HepG2 (cell line): ENCODE results near the gene HDLBP. TPM values are rescaled to one million over a fixed set of nuclear protein-coding genes. Genes with fewer than 3 reads are reported as not detected.

Experiments
- CBFB ChIP-seq: sonication (generic); formaldehyde crosslinking; IDR thresholded peaks from 2 replicates; pipeline ENCODE4 v1.4.0; 2020; ENCODE audit warnings: missing genetic modification reagents
- E2F1 ChIP-seq: sonication (generic); formaldehyde crosslinking; IDR thresholded peaks from 2 replicates; pipeline ENCODE4 v1.5.0; 2020; ENCODE audit warnings: missing genetic modification reagents
- FOXK1 ChIP-seq: sonication (generic); formaldehyde crosslinking; IDR thresholded peaks from 2 replicates; pipeline ENCODE4 v1.4.0; 2020; ENCODE audit warnings: low read depth, missing genetic modification reagents, borderline replicate concordance
- MEIS2 ChIP-seq: sonication (generic); formaldehyde crosslinking; IDR thresholded peaks from 2 replicates; pipeline ENCODE4 v1.9.0; 2021; ENCODE audit warnings: mild to moderate bottlenecking, missing genetic modification reagents
- MTF2 ChIP-seq: sonication (generic); formaldehyde crosslinking; IDR thresholded peaks from 2 replicates; pipeline ENCODE4 v1.5.0; 2020; ENCODE audit warnings: missing genetic modification reagents, borderline replicate concordance
- NKX3-1 ChIP-seq: sonication (generic); formaldehyde crosslinking; IDR thresholded peaks from 2 replicates; pipeline ENCODE4 v1.5.0; 2020; ENCODE audit warnings: missing genetic modification reagents
- PBX3 ChIP-seq: sonication (generic); formaldehyde crosslinking; IDR thresholded peaks from 2 replicates; pipeline ENCODE4 v1.8.1; 2023; ENCODE audit warnings: missing genetic modification reagents, inconsistent platforms, borderline replicate concordance
- THAP11 ChIP-seq: IDR thresholded peaks from 2 replicates; pipeline ENCODE4 v1.6.1; 2016; ENCODE audit warnings: missing biosample characterization, missing genetic modification reagents
- TRAFD1 ChIP-seq: sonication (generic); formaldehyde crosslinking; IDR thresholded peaks from 2 replicates; pipeline ENCODE4 v1.5.1; 2020; ENCODE audit warnings: missing genetic modification reagents, mild to moderate bottlenecking, borderline replicate concordance
- ZBTB44 ChIP-seq: sonication (generic); formaldehyde crosslinking; IDR thresholded peaks from 2 replicates; pipeline ENCODE4 v1.4.0; 2020; ENCODE audit warnings: missing genetic modification reagents
- ZNF251 ChIP-seq: sonication (generic); formaldehyde crosslinking; IDR thresholded peaks from 2 replicates; pipeline ENCODE4 v1.9.0; 2021; ENCODE audit warnings: mild to moderate bottlenecking, missing genetic modification reagents
- ZNF276 ChIP-seq: sonication (generic); formaldehyde crosslinking; IDR thresholded peaks from 2 replicates; pipeline ENCODE4 v1.4.0; 2020; ENCODE audit warnings: mild to moderate bottlenecking, low read depth, missing genetic modification reagents
- ZNF616 ChIP-seq: sonication (generic); formaldehyde crosslinking; IDR thresholded peaks from 2 replicates; pipeline ENCODE4 v1.5.0; 2020; ENCODE audit warnings: low read depth, mild to moderate bottlenecking, missing genetic modification reagents
- ZNF687 ChIP-seq: sonication (generic); formaldehyde crosslinking; IDR thresholded peaks from 2 replicates; pipeline ENCODE4 v1.5.1; 2020; ENCODE audit warnings: mild to moderate bottlenecking, missing genetic modification reagents, moderate library complexity
- ZNF83 ChIP-seq: sonication (generic); formaldehyde crosslinking; IDR thresholded peaks from 2 replicates; pipeline ENCODE4 v1.4.0; 2020; ENCODE audit warnings: missing genetic modification reagents, mild to moderate bottlenecking, borderline replicate concordance
- polyA plus RNA-seq, 8 experiments: library from polyadenylated mRNA; depleted of rRNA in 3 of 8; stranded (reverse) in 7 of 8; unstranded in 1 of 8; fragments of >200 nt; fragmentation: Illumina TruSeq in 4 of 8; extraction: Trizol in 4 of 8; gene quantifications; 2 replicates each; pipeline versions ENCODE4 v1.2.1 to v1.2.3, GENCODE V29; 2011 to 2016; ENCODE audit warnings: low read depth in 4 of 8, missing spikeins in 1 of 8, mixed read lengths in 1 of 8; ENCODE audit not compliant: insufficient read depth in 1 of 8
- total RNA-seq, 5 experiments: library from RNA; depleted of rRNA; stranded (reverse); fragments of >200 nt; fragmentation: Illumina TruSeq; extraction: Trizol; gene quantifications; 2 replicates each; pipeline ENCODE4 v1.2.3, GENCODE V29; 2016; ENCODE audit warnings: low read depth in 1 of 5

Gene HDLBP
- total and polyA plus RNA-seq, 2 of the 13 experiments (the other 11 are each of a cell fraction or from before 2014, with no cell fraction given) = 464 to 707 TPM

GRCh38 chr2:241218131-241219029 lies 97.1 kb downstream of the HDLBP start (continued):
- TF ChIP-seq E2F1 (0 out of 2 replicates have a peak, but pooled peaks have one; percentile 32), ZNF276 (CRISPR knock-in tag) (no peak; the same call in 1 of the 2 replicates), THAP11 (CRISPR knock-in tag) (peak; percentile 29; the same call in 1 of the 2 replicates), ZNF687 (peak; percentile 48), TRAFD1 (no peak), CBFB (peak; percentile 64; the same call in 1 of the 2 replicates), ZNF83 (CRISPR knock-in tag) (0 out of 2 replicates have a peak, but pooled peaks have one; percentile 43), PBX3 (no peak), MTF2 (CRISPR knock-in tag) (no peak), MEIS2 (CRISPR knock-in tag) (peak; percentile 56; the same call in 1 of the 2 replicates), ZNF251 (CRISPR knock-in tag) (peak; percentile 91), ZBTB44 (CRISPR knock-in tag) (0 out of 2 replicates have a peak, but pooled peaks have one; percentile 61), FOXK1 (CRISPR knock-in tag) (0 out of 2 replicates have a peak, but pooled peaks have one; percentile 11), ZNF616 (peak; percentile 89), NKX3-1 (CRISPR knock-in tag) (no peak)
